Breast epithelium (tissue), 4 donors: ENCODE measurements around the gene ZNRF3. TPM values are rescaled to one million over a fixed set of nuclear protein-coding genes. Genes with fewer than 3 reads are reported as not detected.

ENCODE experiments used
- DNase-seq, 2 donors: peaks; one replicate each; pipeline ENCODE4 v3.0.0-alpha.2; 2019; ENCODE audit warnings: low spot score in 2 of 2
- H3K27ac ChIP-seq, 2 donors: fragments of 200-600 bp; sonication (generic) in 1 of 2; one replicate each; pipeline ENCODE4 v1.5.1; 2016 to 2019; ENCODE audit warnings: mild to moderate bottlenecking in 1 of 2
- H3K27me3 ChIP-seq, 2 donors: fragments of 200-600 bp; sonication (generic) in 1 of 2; one replicate each; pipeline versions ENCODE4 v1.5.1 to v1.6.0; 2017 to 2019; ENCODE audit warnings: control low read depth in 1 of 2, mild to moderate bottlenecking in 1 of 2
- H3K36me3 ChIP-seq: fragments of 200-600 bp; one replicate; pipeline ENCODE4 v1.5.1; 2019
- H3K4me1 ChIP-seq, 2 donors: fragments of 200-600 bp; sonication (generic); one replicate each; pipeline ENCODE4 v1.5.1; 2016 to 2019; ENCODE audit warnings: control low read depth in 1 of 2
- H3K4me3 ChIP-seq, 3 donors: fragments of 200-600 bp; sonication (generic); 1 replicate in 2 of 3; 2 replicates in 1 of 3; pipeline ENCODE4 v1.5.1; 2016 to 2019; ENCODE audit warnings: mild to moderate bottlenecking in 3 of 3, moderate library complexity in 2 of 3
- H3K9me3 ChIP-seq, 2 donors: fragments of 200-600 bp; sonication (generic) in 1 of 2; one replicate each; pipeline ENCODE4 v1.5.1; 2016 to 2019; ENCODE audit warnings: control low read depth in 1 of 2
- CTCF ChIP-seq, 3 donors: fragments of 450-650 bp; IDR thresholded peaks; one replicate each; pipeline ENCODE4 v1.5.1; 2016 to 2017; ENCODE audit warnings: antibody characterized with exemption in 3 of 3, mild to moderate bottlenecking in 3 of 3, moderate library complexity in 3 of 3
- POLR2A ChIP-seq: fragments of 450-650 bp; IDR thresholded peaks from one replicate; pipeline ENCODE4 v1.6.1; 2016; ENCODE audit warnings: antibody characterized with exemption, mild to moderate bottlenecking, moderate library complexity
- POLR2AphosphoS5 ChIP-seq, 3 donors: sonication (generic); formaldehyde crosslinking; IDR thresholded peaks; one replicate each; pipeline ENCODE4 v1.6.1; 2017; ENCODE audit warnings: antibody characterized with exemption in 3 of 3
- intact Hi-C: fragments of 100-400 bp; cut with DNase I; formaldehyde crosslinking; loops from one replicate; pipeline ENCODE4 v1.15.1; 2023; ENCODE audit warnings: low total_unique reads
- total RNA-seq, 3 donors: library from RNA; depleted of rRNA; stranded (reverse); fragments of >200 nt; gene quantifications; one replicate each; pipeline ENCODE4 v1.1.0, GENCODE V29; 2016

ZNRF3 gene
- total RNA-seq, 3 donors from 2014 or later = 6.9 to 7.9 (median 6.9) TPM

GRCh38 chr22:28911777-28912669 lies 28.7 kb downstream of the ZNRF3 start:
- Histone ChIP-seq H3K36me3 (no peaks in the 10 kb centered on the region), H3K27me3 (no peaks in the 10 kb centered on the region), H3K27ac (peak overlapping the region; percentile 34 to 73), H3K9me3 (no peaks in the 10 kb centered on the region), H3K4me1 (peaks cover 0 to 13% of the 10 kb centered on the region in 2 donors), H3K4me3 (no peak overlapping the region)
- intact Hi-C loops = no loop called here
- DNase-seq = no peak
- no peak for TF ChIP-seq POLR2AphosphoS5 (IDR thresholded peaks at IDR 0.05)
- TF ChIP-seq POLR2A = no peak
- no peak for TF ChIP-seq CTCF (IDR thresholded peaks at IDR 0.05)

GRCh38 chr22:28914201-28914600 lies 30.8 kb downstream of the ZNRF3 start:
- no peaks in the 10 kb centered on the region for H3K36me3 ChIP-seq
- DNase-seq = no peak
- H3K4me3 ChIP-seq = no peak overlapping the region
- TF ChIP-seq CTCF (IDR thresholded peaks at IDR 0.05) (no peak), POLR2A (no peak), POLR2AphosphoS5 (IDR thresholded peaks at IDR 0.05) (no peak)
- H3K9me3 ChIP-seq = no peaks in the 10 kb centered on the region
- peaks cover 6 to 13% of the 10 kb centered on the region in 2 donors for H3K4me1 ChIP-seq
- no peaks in the 10 kb centered on the region for H3K27me3 ChIP-seq
- intact Hi-C loops = no loop called here
- no peak overlapping the region for H3K27ac ChIP-seq

GRCh38 chr22:28915969-28916368 lies 32.6 kb downstream of the ZNRF3 start:
- TF ChIP-seq POLR2A (no peak), CTCF (IDR thresholded peaks at IDR 0.05) (no peak), POLR2AphosphoS5 (IDR thresholded peaks at IDR 0.05) (no peak)
- Histone ChIP-seq H3K27ac (no peak overlapping the region), H3K36me3 (no peaks in the 10 kb centered on the region), H3K4me1 (peaks cover 6 to 9% of the 10 kb centered on the region in 2 donors), H3K9me3 (no peaks in the 10 kb centered on the region), H3K4me3 (no peak overlapping the region), H3K27me3 (no peaks in the 10 kb centered on the region)
- no peak for DNase-seq
- intact Hi-C loops = no loop called here

GRCh38 chr22:28917747-28918549 lies 34.6 kb downstream of the ZNRF3 start:
- peaks cover 0 to 6% of the 10 kb centered on the region in 2 donors for H3K4me1 ChIP-seq
- no peaks in the 10 kb centered on the region for H3K27me3 ChIP-seq
- H3K4me3 ChIP-seq = peak overlapping the region in 1 of 3 donors; percentile 16
- intact Hi-C loops = no loop called here
- no peaks in the 10 kb centered on the region for H3K9me3 ChIP-seq
- H3K27ac ChIP-seq = no peak overlapping the region
- DNase-seq = no peak
- H3K36me3 ChIP-seq = no peaks in the 10 kb centered on the region
- no peak for TF ChIP-seq POLR2A
- TF ChIP-seq CTCF (IDR thresholded peaks at IDR 0.05) = no peak
- TF ChIP-seq POLR2AphosphoS5 (IDR thresholded peaks at IDR 0.05) = no peak
